ENCODE data around the gene COQ8A.
"Not testable (repeated sequence)": the region's sequence is repeated elsewhere in the genome, so short reads cannot be mapped to it uniquely, and the experiment has no call there.

COQ8A gene

GRCh38 chr1:226951286-226952117 lies 11.4 kb downstream of the COQ8A start:
- in situ Hi-C loops (cut with HindIII; ENCODE audit: low sequenced_read_pairs), result no loop called here

- in situ Hi-C loops (cut with HindIII; ENCODE audit: low sequenced_read_pairs), result no loop called here
These were observed 12.0 kb downstream of the COQ8A start for GRCh38 chr1:226952118-226952441.

- in situ Hi-C loops (cut with HindIII; ENCODE audit: low sequenced_read_pairs), result no loop called here
These were observed 13.2 kb downstream of the COQ8A start for GRCh38 chr1:226953175-226953800.

- in situ Hi-C loops (cut with HindIII; ENCODE audit: low sequenced_read_pairs), result no loop called here
These were observed 14.2 kb downstream of the COQ8A start for GRCh38 chr1:226954337-226954736.

GRCh38 chr1:226954777-226955176 lies 14.7 kb downstream of the COQ8A start:
- in situ Hi-C loops (cut with HindIII; ENCODE audit: low sequenced_read_pairs), result no loop called here

GRCh38 chr1:226955857-226956256 lies 15.8 kb downstream of the COQ8A start:
- in situ Hi-C loops (cut with HindIII; ENCODE audit: low sequenced_read_pairs), result not testable (repeated sequence)

- in situ Hi-C loops (cut with HindIII; ENCODE audit: low sequenced_read_pairs), result no loop called here
These were observed 17.0 kb downstream of the COQ8A start for GRCh38 chr1:226956942-226957713.

GRCh38 chr1:226957714-226958113 lies 17.6 kb downstream of the COQ8A start:
- in situ Hi-C loops (cut with HindIII; ENCODE audit: low sequenced_read_pairs), result no loop called here

- in situ Hi-C loops (cut with HindIII; ENCODE audit: low sequenced_read_pairs), result no loop called here
These were observed 18.2 kb downstream of the COQ8A start for GRCh38 chr1:226958300-226958699.

GRCh38 chr1:226960256-226960655 lies 20.2 kb downstream of the COQ8A start:
- in situ Hi-C loops (cut with HindIII; ENCODE audit: low sequenced_read_pairs), result no loop called here

- in situ Hi-C loops (cut with HindIII; ENCODE audit: low sequenced_read_pairs), result no loop called here
These were observed 21.1 kb downstream of the COQ8A start for GRCh38 chr1:226960944-226961765.

- in situ Hi-C loops (cut with HindIII; ENCODE audit: low sequenced_read_pairs), result no loop called here
These were observed 22.6 kb downstream of the COQ8A start for GRCh38 chr1:226962421-226963391.

- in situ Hi-C loops (cut with HindIII; ENCODE audit: low sequenced_read_pairs), result no loop called here
These were observed 24.0 kb downstream of the COQ8A start for GRCh38 chr1:226964068-226964425.

GRCh38 chr1:226964611-226965486 lies 24.8 kb downstream of the COQ8A start:
- in situ Hi-C loops (cut with HindIII; ENCODE audit: low sequenced_read_pairs), result no loop called here

- in situ Hi-C loops (cut with HindIII; ENCODE audit: low sequenced_read_pairs), result no loop called here
These were observed 25.7 kb downstream of the COQ8A start for GRCh38 chr1:226965581-226966440.

- in situ Hi-C loops (cut with HindIII; ENCODE audit: low sequenced_read_pairs), result no loop called here
These were observed 26.6 kb downstream of the COQ8A start for GRCh38 chr1:226966683-226967082.

- in situ Hi-C loops (cut with HindIII; ENCODE audit: low sequenced_read_pairs), result no loop called here
These were observed 27.6 kb downstream of the COQ8A start for GRCh38 chr1:226967665-226968064.

- in situ Hi-C loops (cut with HindIII; ENCODE audit: low sequenced_read_pairs), result no loop called here
These were observed 31.7 kb downstream of the COQ8A start for GRCh38 chr1:226971765-226972164.

All from DLD1 (cell line).